Right lobe of liver (tissue), 6 donors: ENCODE results near the gene ZNF346. TPM values are rescaled to one million over a fixed set of nuclear protein-coding genes. Genes with fewer than 3 reads are reported as not detected.
A peak's percentile ranks its signal among the peaks of the same experiment; 100 is the strongest.

ENCODE experiments used
- ATAC-seq, 4 donors: fragments of 200-7000 bp; cut with Tn5 transposase; one replicate each; pipeline ENCODE4 v1.9.1; 2020; ENCODE audit warnings: mild to moderate bottlenecking in 4 of 4, moderate library complexity in 4 of 4
- DNase-seq, 3 donors: peaks; one replicate each; pipeline ENCODE4 v3.0.0-alpha.2; 2020
- H3K27ac ChIP-seq, 3 donors: fragments of 200-600 bp; one replicate each; pipeline ENCODE4 v1.8.0; 2022
- H3K27me3 ChIP-seq, 2 donors: fragments of 200-600 bp; one replicate each; pipeline ENCODE4 v1.8.0; 2022
- H3K36me3 ChIP-seq, 4 donors: fragments of 200-600 bp; sonication (generic) in 1 of 4; one replicate each; pipeline versions ENCODE4 v1.5.1 to v1.8.0; 2017 to 2022; ENCODE audit warnings: control low read depth in 1 of 4
- H3K4me1 ChIP-seq, 4 donors: fragments of 200-600 bp; sonication (generic) in 1 of 4; one replicate each; pipeline versions ENCODE4 v1.5.1 to v1.8.0; 2017 to 2022; ENCODE audit warnings: control low read depth in 1 of 4
- H3K4me3 ChIP-seq, 3 donors: fragments of 200-600 bp; one replicate each; pipeline ENCODE4 v1.8.0; 2022
- H3K9me3 ChIP-seq, 4 donors: fragments of 200-600 bp; sonication (generic) in 1 of 4; one replicate each; pipeline versions ENCODE4 v1.5.1 to v1.8.0; 2017 to 2022; ENCODE audit warnings: control low read depth in 1 of 4
- POLR2A ChIP-seq: fragments of 450-650 bp; IDR thresholded peaks from one replicate; pipeline ENCODE4 v1.6.1; 2017; ENCODE audit warnings: antibody characterized with exemption, mild to moderate bottlenecking
- WGBS: methylation state at CpG from one replicate; pipeline ENCODE4 v1.1.6; 2018; ENCODE audit warnings: low coverage, low lambda C conversion rate; ENCODE audit not compliant: insufficient coverage; ENCODE audit errors: missing lambda C conversion rate; 5-methylcytosine and 5-hydroxymethylcytosine counted together
- intact Hi-C, 2 donors: fragments of 100-400 bp; cut with DNase I; formaldehyde crosslinking; loops; one replicate each; pipeline versions ENCODE4 v1.11.2 to v1.14.1; 2022
- total RNA-seq, 6 experiments: library from RNA; depleted of rRNA in 2 of 6; stranded (reverse); fragments of >200 nt in 2 of 6; fragmentation: NEBNext Ultra II Directional in 3 of 6; extraction: Animal tissue kit (Norgen Biotek cat#: 25700) in 3 of 6; gene quantifications; one replicate each; pipeline versions ENCODE4 v1.1.0 to v1.2.4, GENCODE V29; 2016 to 2023
- TF ChIP-seq, protein P1 (sequence below), 4 donors: fragments of 200-600 bp in 3 of 4; fragments of 450-650 bp in 1 of 4; IDR thresholded peaks; one replicate each; pipeline versions ENCODE4 v1.5.1 to v1.8.0; 2016 to 2022; ENCODE audit warnings: antibody characterized with exemption in 4 of 4, mild to moderate bottlenecking in 2 of 4
- donor health status: DM: no; HTN: yes; CAD: no.
- donor health status: DM: no; HTN: no; CAD: no.
- donor health status: DM: no; HTN: no; CAD: no.
- donor health status: DM: no; HTN: yes; CAD: no.
- donor health status: DM: no; HTN: yes; CAD: no.

The ZNF346 gene
- total RNA-seq, 6 experiments from 2014 or later: 5.3 to 7.4 (median 6.0) TPM

GRCh38 chr5:177089825-177090641 lies 67.5 kb downstream of the ZNF346 start:
- no peak overlapping the region for H3K4me3 ChIP-seq
- peaks cover 0 to 25% (median 6%) of the 10 kb centered on the region in 4 donors for H3K36me3 ChIP-seq
- TF ChIP-seq POLR2A: no peak
- TF ChIP-seq, protein P1, sequence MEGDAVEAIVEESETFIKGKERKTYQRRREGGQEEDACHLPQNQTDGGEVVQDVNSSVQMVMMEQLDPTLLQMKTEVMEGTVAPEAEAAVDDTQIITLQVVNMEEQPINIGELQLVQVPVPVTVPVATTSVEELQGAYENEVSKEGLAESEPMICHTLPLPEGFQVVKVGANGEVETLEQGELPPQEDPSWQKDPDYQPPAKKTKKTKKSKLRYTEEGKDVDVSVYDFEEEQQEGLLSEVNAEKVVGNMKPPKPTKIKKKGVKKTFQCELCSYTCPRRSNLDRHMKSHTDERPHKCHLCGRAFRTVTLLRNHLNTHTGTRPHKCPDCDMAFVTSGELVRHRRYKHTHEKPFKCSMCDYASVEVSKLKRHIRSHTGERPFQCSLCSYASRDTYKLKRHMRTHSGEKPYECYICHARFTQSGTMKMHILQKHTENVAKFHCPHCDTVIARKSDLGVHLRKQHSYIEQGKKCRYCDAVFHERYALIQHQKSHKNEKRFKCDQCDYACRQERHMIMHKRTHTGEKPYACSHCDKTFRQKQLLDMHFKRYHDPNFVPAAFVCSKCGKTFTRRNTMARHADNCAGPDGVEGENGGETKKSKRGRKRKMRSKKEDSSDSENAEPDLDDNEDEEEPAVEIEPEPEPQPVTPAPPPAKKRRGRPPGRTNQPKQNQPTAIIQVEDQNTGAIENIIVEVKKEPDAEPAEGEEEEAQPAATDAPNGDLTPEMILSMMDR (IDR thresholded peaks at IDR 0.05): no peak
- 20% methylated on average over 1 of the region's 21 CpGs for WGBS
- no peaks in the 10 kb centered on the region for H3K9me3 ChIP-seq
- DNase-seq: no peak
- ATAC-seq: no peak
- intact Hi-C loops: no loop called here
- H3K27me3 ChIP-seq: no peaks in the 10 kb centered on the region
- H3K27ac ChIP-seq: peak overlapping the region in 1 of 3 donors; percentile 89
- H3K4me1 ChIP-seq: peaks cover 2 to 46% (median 21%) of the 10 kb centered on the region in 4 donors

DNA sequence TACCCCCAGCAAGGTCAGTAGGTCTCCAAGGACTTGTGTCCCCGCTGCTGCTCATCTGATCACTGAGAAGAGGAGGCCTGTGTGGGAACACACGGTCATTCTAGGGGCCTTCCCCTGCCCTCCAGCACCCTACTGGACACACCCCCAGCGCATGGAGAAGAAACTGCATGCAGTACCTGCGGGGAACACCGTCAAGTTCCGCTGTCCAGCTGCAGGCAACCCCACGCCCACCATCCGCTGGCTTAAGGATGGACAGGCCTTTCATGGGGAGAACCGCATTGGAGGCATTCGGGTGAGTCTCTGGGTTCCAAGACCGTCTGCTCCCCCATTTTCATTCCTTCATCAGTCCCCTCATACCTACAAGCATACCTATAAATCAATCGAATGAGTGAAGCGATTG lies 68.3 kb downstream of the ZNF346 start:
- peaks cover 2 to 52% (median 24%) of the 10 kb centered on the region in 4 donors for H3K4me1 ChIP-seq
- H3K27me3 ChIP-seq: no peaks in the 10 kb centered on the region
- intact Hi-C loops: no loop called here
- no peak overlapping the region for H3K4me3 ChIP-seq
- ATAC-seq (no peak), DNase-seq (no peak)
- TF ChIP-seq, protein P1 (IDR thresholded peaks at IDR 0.05): no peak
- no peak for TF ChIP-seq POLR2A
- no peak overlapping the region for H3K27ac ChIP-seq
- H3K36me3 ChIP-seq: peaks cover 0 to 30% (median 10%) of the 10 kb centered on the region in 4 donors
- no peaks in the 10 kb centered on the region for H3K9me3 ChIP-seq
- 75% methylated on average over 9 of the region's 13 CpGs for WGBS

- no CpG with 5 or more reads among the region's 3 CpGs for WGBS
Observed at GRCh38 chr5:177091232-177091631, 68.7 kb downstream of the ZNF346 start.

GRCh38 chr5:177092178-177093081 lies 69.9 kb downstream of the ZNF346 start:
- Histone ChIP-seq H3K27ac (no peak overlapping the region), H3K9me3 (no peaks in the 10 kb centered on the region), H3K4me3 (no peak overlapping the region), H3K36me3 (peaks cover 0 to 30% (median 15%) of the 10 kb centered on the region in 4 donors), H3K27me3 (no peaks in the 10 kb centered on the region), H3K4me1 (peaks cover 2 to 59% (median 23%) of the 10 kb centered on the region in 4 donors)
- no CpG with 5 or more reads among the region's 32 CpGs for WGBS
- ATAC-seq (no peak), DNase-seq (no peak)
- TF ChIP-seq POLR2A: no peak
- TF ChIP-seq, protein P1 (IDR thresholded peaks at IDR 0.05): no peak
- intact Hi-C loops: no loop called here

More at GRCh38 chr5:177091232-177091631, 68.7 kb downstream of the ZNF346 start:
- DNase-seq: no peak
- H3K27me3 ChIP-seq: no peaks in the 10 kb centered on the region
- no peak for TF ChIP-seq POLR2A
- TF ChIP-seq, protein P1 (IDR thresholded peaks at IDR 0.05): no peak
- H3K27ac ChIP-seq: no peak overlapping the region
- intact Hi-C loops: no loop called here
- H3K4me3 ChIP-seq: no peak overlapping the region
- peaks cover 2 to 52% (median 24%) of the 10 kb centered on the region in 4 donors for H3K4me1 ChIP-seq
- no peaks in the 10 kb centered on the region for H3K9me3 ChIP-seq
- ATAC-seq: no peak
- H3K36me3 ChIP-seq: peaks cover 0 to 30% (median 13%) of the 10 kb centered on the region in 4 donors
